GM18507 (cell line): ENCODE results near the gene TTC33.
"Not testable (repeated sequence)": the region's sequence is repeated elsewhere in the genome, so short reads cannot be mapped to it uniquely, and the experiment has no call there.

Source experiments
- DNase-seq: peaks from one replicate; pipeline ENCODE4 v3.0.0; 2011; ENCODE audit warnings: low read depth; ENCODE audit not compliant: insufficient read length; ENCODE audit errors: extremely low spot score
- FAIRE-seq: peaks from 2 replicates; lab custom pipeline; 2011; peaks lifted over from hg19 to GRCh38; lab: Jason Lieb, UNC

The TTC33 gene

GRCh38 chr5:40665635-40666298 is 90.0 kb downstream of the TTC33 start:
- DNase-seq (no peak), FAIRE-seq (no peak)

GRCh38 chr5:40660751-40661150 is 95.0 kb downstream of the TTC33 start:
- DNase-seq, result no peak
- no peak for FAIRE-seq

- no peak for FAIRE-seq
- no peak for DNase-seq
Observed at GRCh38 chr5:40656766-40657165, 99.0 kb downstream of the TTC33 start.

- not testable (repeated sequence) for FAIRE-seq, DNase-seq
Observed at GRCh38 chr5:40656091-40656490, 99.7 kb downstream of the TTC33 start.

- DNase-seq, result no peak
Observed at GRCh38 chr5:40655138-40655537, 100.6 kb downstream of the TTC33 start.

GRCh38 chr5:40654377-40654991 is 101.3 kb downstream of the TTC33 start:
- no peak for FAIRE-seq
- DNase-seq, result no peak

More at GRCh38 chr5:40655138-40655537, 100.6 kb downstream of the TTC33 start:
- no peak for FAIRE-seq

- DNase-seq, result no peak
- FAIRE-seq, result no peak
Observed at GRCh38 chr5:40653221-40654022, 102.3 kb downstream of the TTC33 start.

GRCh38 chr5:40652441-40653220 is 103.1 kb downstream of the TTC33 start:
- FAIRE-seq (no peak), DNase-seq (no peak)

- DNase-seq (no peak), FAIRE-seq (no peak)
Observed at GRCh38 chr5:40651201-40651600, 104.6 kb downstream of the TTC33 start.

- no peak for FAIRE-seq
- no peak for DNase-seq
Observed at GRCh38 chr5:40649463-40650030, 106.2 kb downstream of the TTC33 start.

- FAIRE-seq, result no peak
- no peak for DNase-seq
Observed at GRCh38 chr5:40648150-40648549, 107.6 kb downstream of the TTC33 start.

- DNase-seq (no peak), FAIRE-seq (no peak)
Observed at GRCh38 chr5:40646266-40646665, 109.5 kb downstream of the TTC33 start.

- DNase-seq, FAIRE-seq: not testable (repeated sequence)
Observed at GRCh38 chr5:40639531-40639930, 116.2 kb downstream of the TTC33 start.

GRCh38 chr5:40634593-40634992 is 121.2 kb downstream of the TTC33 start:
- FAIRE-seq (no peak), DNase-seq (no peak)

GRCh38 chr5:40634154-40634553 is 121.6 kb downstream of the TTC33 start:
- no peak for DNase-seq

GRCh38 chr5:40631236-40631635 is 124.5 kb downstream of the TTC33 start:
- DNase-seq (no peak), FAIRE-seq (no peak)

More at GRCh38 chr5:40634154-40634553, 121.6 kb downstream of the TTC33 start:
- no peak for FAIRE-seq

- no peak for DNase-seq
- no peak for FAIRE-seq
Observed at GRCh38 chr5:40630126-40630525, 125.6 kb downstream of the TTC33 start.

GRCh38 chr5:40628407-40628806 is 127.4 kb downstream of the TTC33 start:
- FAIRE-seq, result no peak
- DNase-seq, result no peak

- no peak for FAIRE-seq
Observed at GRCh38 chr5:40627706-40628105, 128.1 kb downstream of the TTC33 start.

More at GRCh38 chr5:40627706-40628105, 128.1 kb downstream of the TTC33 start:
- DNase-seq, result no peak
